ENCODE data around the gene TMOD1. TPM values are rescaled to one million over a fixed set of nuclear protein-coding genes. Genes with fewer than 3 reads are reported as not detected.

TMOD1 gene
- total and polyA plus RNA-seq, 2 of the 8 experiments (the other 6 are each of a cell fraction or from before 2014, with no cell fraction given): 0.17 to 0.88 TPM

- Histone ChIP-seq H2BK5ac (ENCODE audit: low read depth, low read length) (no peak overlapping the region), H2BK15ac (ENCODE audit: low read length) (no peak overlapping the region)
- POLR2A ChIA-PET (ENCODE audit: partially characterized antibody): interaction anchor here (1.2 kb wide), 1 partner anchor 41 kb away, joined by 3 read pairs; no protein-coding TSS in a partner anchor
- TF ChIP-seq HDAC6 (IDR thresholded peaks at IDR 0.05; ENCODE audit: low read depth, low read length) (no peak), CHD2 (IDR thresholded peaks at IDR 0.05; ENCODE audit: low read length) (no peak), SUZ12 (IDR thresholded peaks at IDR 0.05; ENCODE audit: low read length) (no peak), TCF12 (IDR thresholded peaks at IDR 0.05; ENCODE audit: low read depth, low read length) (no peak), SP2 (IDR thresholded peaks at IDR 0.05; ENCODE audit: low read length) (no peak), NRF1 (IDR thresholded peaks at IDR 0.05; ENCODE audit: low read depth, low read length) (no peak), RBBP5 (IDR thresholded peaks at IDR 0.05; ENCODE audit: borderline replicate concordance, low read depth, low read length) (no peak)
Observed at GRCh38 chr9:97555164-97555563, 53.7 kb downstream of the TMOD1 start.

More at GRCh38 chr9:97555164-97555563, 53.7 kb downstream of the TMOD1 start:
- Histone ChIP-seq H2AK5ac (ENCODE audit: low read depth, low read length) (no peak overlapping the region), H3K27me3 (replicated peaks in 1 of 4; ENCODE audit: control insufficient read depth in 3 of 4, extremely low read depth in 1 of 4, insufficient read depth in 3 of 4, low read length in 3 of 4) (no peaks in the 10 kb centered on the region; a peak in 1 of 7 replicates), H3K4me3 (ENCODE audit: extremely low read depth in 1 of 4, insufficient read depth in 2 of 4, low read depth in 3 of 4, low read length in 4 of 4) (no peak overlapping the region), H3K23ac (ENCODE audit: insufficient read length) (no peak overlapping the region), H3K9ac (replicated peaks in 1 of 4; ENCODE audit: extremely low read depth in 1 of 4, low read depth in 3 of 4, low read length in 3 of 4) (no peak overlapping the region), H3K4ac (replicated peaks; ENCODE audit: insufficient read length, low read depth, low read length) (no peak overlapping the region), H3K79me2 (ENCODE audit: control insufficient read depth in 1 of 2, insufficient read depth in 2 of 2, low read length in 2 of 2) (no peaks in the 10 kb centered on the region), H3K36me3 (ENCODE audit: control insufficient read depth in 2 of 4, insufficient read depth in 4 of 4, low read length in 3 of 4) (no peaks in the 10 kb centered on the region), H4K8ac (ENCODE audit: extremely low read depth, insufficient read depth, low read length) (no peak overlapping the region), H3K14ac (ENCODE audit: insufficient read length) (no peak overlapping the region), H3K4me1 (replicated peaks in 1 of 4; ENCODE audit: control insufficient read depth in 3 of 4, insufficient read depth in 4 of 4, low read length in 3 of 4) (peaks cover 0 to 2% (median under 1%) of the 10 kb centered on the region in 4 experiments; a peak in 2 of 7 replicates), H3K56ac (replicated peaks; ENCODE audit: insufficient read length, low read depth, low read length) (no peak overlapping the region), H2BK20ac (ENCODE audit: low read length) (no peak overlapping the region), H4K5ac (ENCODE audit: insufficient read length, low read depth, low read length) (no peak overlapping the region), H3K23me2 (ENCODE audit: low read depth, low read length) (no peaks in the 10 kb centered on the region), H3K27ac (ENCODE audit: low read depth, low read length) (no peak overlapping the region), H3K79me1 (ENCODE audit: low read depth, low read length) (no peaks in the 10 kb centered on the region), H3K18ac (ENCODE audit: extremely low read depth, low read length) (no peak overlapping the region), H3K9me3 (ENCODE audit: insufficient read depth in 2 of 2, low read depth in 1 of 2, low read length in 1 of 2) (no peaks in the 10 kb centered on the region), H2AFZ (ENCODE audit: low read length) (no peak overlapping the region), H2BK12ac (ENCODE audit: low read depth, low read length) (no peak overlapping the region), H4K91ac (replicated peaks; ENCODE audit: insufficient read length, low read length) (no peak overlapping the region), H2BK120ac (replicated peaks; ENCODE audit: low read depth, low read length) (no peak overlapping the region), H3K4me2 (ENCODE audit: insufficient read depth in 1 of 2, low read depth in 2 of 2, low read length in 2 of 2) (no peak overlapping the region), H4K20me1 (replicated peaks in 1 of 2; ENCODE audit: control insufficient read depth in 1 of 2, insufficient read depth in 2 of 2, low read length in 2 of 2) (no peaks in the 10 kb centered on the region)
- WGBS, 2 experiments (ENCODE audit: extremely low coverage in 1 of 2, insufficient coverage in 1 of 2, insufficient read length in 1 of 2, insufficient replicate concordance in 2 of 2, low coverage in 1 of 2, low lambda C conversion rate in 2 of 2, missing lambda C conversion rate in 1 of 2): 87% methylated on average over 15 of the region's 15 CpGs; no CpG with 5 or more reads in 1 of the 2 experiments
- no peak for DNase-seq (ENCODE audit: low read depth in 1 of 2, low spot score in 2 of 2)
- no peak for FAIRE-seq
- CTCF ChIA-PET (ENCODE audit: partially characterized antibody): interaction anchor here (1.2 to 1.6 kb wide), 2 partner anchors 10 to 61 kb away, joined by 3 read pairs; no protein-coding TSS in a partner anchor

Data from H1 (cell line).